Measurements from ENCODE around the gene DNAJC13.

GRCh38 chr3:132509506-132509905, 92.2 kb downstream of the DNAJC13 start:
- TF ChIP-seq CTCF (IDR thresholded peaks at IDR 0.05; ENCODE audit: low read depth, low read length, missing input control) (no peak), RXRA (IDR thresholded peaks at IDR 0.05) (no peak), TAF1 (conservative IDR thresholded peaks at IDR 0.05) (no peak), REST (IDR thresholded peaks at IDR 0.05) (no peak), EGR1 (IDR thresholded peaks at IDR 0.05; ENCODE audit: low read depth in 2 of 2) (no peak), GABPA (IDR thresholded peaks at IDR 0.05 in 1 of 2, conservative IDR thresholded peaks at IDR 0.05 in 1 of 2) (no peak), MAX (IDR thresholded peaks at IDR 0.05) (no peak)

All from liver (tissue), 3 donors.